Skin of body (tissue), 2 donors: Measurements from ENCODE around the gene SFTPD. TPM values are rescaled to one million over a fixed set of nuclear protein-coding genes. Genes with fewer than 3 reads are reported as not detected.
"Not testable (repeated sequence)": the region's sequence is repeated elsewhere in the genome, so short reads cannot be mapped to it uniquely, and the experiment has no call there.

Source experiments
- DNase-seq: peaks from one replicate; lab custom pipeline; 2025; lab: John Stamatoyannopoulos, UW
- total RNA-seq: library from RNA; depleted of rRNA; stranded (reverse); fragments of >200 nt; gene quantifications from one replicate; pipeline ENCODE4 v1.2.3, GENCODE V29; 2014

The SFTPD gene
- total RNA-seq, 1 donor from 2014 or later, result not detected

DNA sequence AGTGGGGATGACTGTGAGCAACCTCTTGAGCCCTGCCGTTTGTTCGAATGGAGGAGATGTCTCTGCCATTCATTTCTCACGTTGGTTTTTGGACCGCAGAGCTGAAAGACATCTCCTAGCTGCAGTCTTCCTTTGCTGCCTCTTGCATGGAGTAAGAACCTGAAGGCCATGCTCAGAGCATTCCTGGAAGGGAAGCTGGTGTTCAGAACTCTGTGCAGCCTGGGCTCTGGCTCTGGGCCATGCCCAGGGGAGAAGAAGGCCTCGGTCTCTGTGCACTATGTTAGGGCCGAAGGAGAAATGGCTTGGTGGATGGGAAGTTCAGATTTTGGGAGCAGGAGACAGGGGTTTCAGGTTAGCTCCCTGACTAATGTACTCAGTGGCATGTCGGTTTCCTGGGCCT is 22.9 kb downstream of the SFTPD start:
- no peak for DNase-seq

DNA sequence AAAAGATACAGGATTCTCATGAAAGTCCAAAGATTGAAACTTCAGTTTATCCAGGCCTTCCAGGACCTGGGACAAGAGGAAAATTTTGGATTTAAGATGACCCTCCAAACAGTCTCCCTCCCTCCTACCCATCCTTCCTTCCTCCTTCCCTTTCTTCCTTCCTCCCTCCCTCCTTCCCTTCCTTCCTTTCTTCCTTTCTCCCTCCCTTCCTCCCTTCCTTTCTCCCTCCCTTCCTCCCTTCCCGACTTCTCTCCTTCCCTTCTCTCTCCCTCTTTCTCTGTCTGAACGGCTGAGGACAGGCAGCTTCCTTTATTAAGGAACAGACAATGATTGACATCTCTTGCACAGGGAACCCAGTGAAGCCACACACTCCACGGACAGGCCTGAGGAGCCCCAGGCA is 23.3 kb downstream of the SFTPD start:
- DNase-seq, result no peak

DNA sequence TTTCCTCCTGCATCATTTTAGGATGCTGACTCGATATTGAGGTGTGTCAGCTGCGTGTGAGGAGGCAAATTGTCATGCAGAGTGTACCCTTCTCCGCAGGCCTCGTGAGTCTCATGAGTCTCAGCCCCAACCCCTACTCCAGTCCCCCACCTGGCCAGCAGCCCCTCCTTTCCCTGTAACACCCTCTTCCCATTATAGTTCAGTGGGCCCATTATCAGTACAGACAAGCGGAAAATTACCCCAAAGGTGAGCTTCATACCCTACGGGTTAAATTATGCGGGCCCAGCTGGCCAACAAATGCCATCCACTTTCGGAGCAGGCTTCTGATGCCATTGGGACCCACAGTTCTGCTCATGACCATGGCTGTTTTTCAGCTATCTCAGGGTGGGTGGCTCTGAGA is 25.2 kb downstream of the SFTPD start:
- DNase-seq, result no peak

DNA sequence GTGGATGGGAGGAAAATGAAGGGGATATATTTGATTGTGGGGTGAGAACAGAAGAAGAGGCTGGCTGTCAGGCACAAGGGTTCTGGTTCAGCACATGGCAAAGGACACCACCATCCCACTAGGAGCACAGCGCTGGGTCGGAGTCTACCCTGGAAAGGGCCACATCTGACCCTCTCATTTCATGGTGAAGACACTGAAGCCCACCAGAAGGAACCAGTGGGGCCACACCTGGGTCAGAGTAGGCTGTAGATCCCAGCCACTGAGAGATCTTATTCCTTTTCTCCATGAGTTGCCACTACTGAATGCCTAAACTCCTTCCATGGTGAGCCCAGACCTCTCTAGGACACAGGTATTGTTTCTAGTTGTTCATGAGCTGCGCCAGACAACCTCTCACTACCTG is 25.8 kb downstream of the SFTPD start:
- DNase-seq, result no peak

DNA sequence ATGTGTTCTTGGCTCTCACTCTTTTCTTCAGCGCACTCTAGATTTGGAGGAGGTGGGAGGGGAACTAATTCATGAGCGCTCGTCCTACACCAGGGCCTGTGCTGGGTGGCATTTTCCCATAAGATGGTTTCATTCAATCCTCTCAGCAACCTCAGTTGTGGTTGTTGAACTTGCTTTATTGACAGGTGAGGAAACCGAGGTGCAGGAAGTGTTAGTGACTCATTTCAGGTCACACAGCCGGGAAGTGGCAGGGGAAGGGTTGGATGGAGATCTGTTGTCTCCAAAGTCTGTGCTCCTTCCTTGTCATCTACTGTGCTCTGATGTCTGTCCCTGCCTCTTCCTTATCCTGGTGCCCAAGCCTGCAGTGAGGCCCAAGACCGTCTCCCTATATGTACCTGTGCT is 26.9 kb downstream of the SFTPD start:
- not testable (repeated sequence) for DNase-seq

DNA sequence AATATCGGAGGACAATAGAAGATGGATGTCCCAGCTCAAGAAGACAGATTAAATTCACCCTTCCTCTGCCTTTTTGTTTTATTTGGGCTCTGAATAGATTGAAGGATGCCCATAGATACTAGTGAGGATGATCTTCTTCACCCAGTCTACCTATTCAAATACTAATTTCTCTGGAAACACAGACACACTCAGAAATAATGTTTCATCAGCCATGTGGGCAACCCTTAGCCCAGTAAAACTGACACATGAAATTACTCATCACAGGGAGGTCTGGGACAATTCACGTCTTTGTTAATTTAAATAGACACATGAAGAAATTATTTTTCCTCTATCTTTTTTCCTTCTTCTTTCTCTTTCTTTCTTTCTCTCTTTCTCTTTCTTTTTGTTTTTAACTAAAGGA is 33.1 kb downstream of the SFTPD start:
- not testable (repeated sequence) for DNase-seq

DNA sequence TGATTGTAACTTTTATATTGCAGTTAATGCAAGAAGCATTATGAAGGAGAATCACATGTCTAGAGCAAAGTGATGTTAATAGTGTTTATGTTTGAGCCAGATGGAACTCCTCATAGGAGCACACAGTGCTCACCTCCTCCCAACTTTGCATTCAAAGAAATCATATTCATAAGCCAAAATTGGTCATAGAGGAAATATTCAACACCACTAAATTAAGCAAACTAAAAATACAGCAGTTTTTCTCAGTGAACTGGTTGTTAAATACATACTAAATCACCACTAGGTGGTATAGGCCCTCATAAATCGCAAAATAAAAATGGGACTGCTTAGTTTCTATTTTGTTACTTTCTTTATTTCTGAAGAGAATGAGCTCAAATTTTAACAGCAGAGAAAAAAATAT is 34.4 kb downstream of the SFTPD start:
- DNase-seq, result not testable (repeated sequence)

DNA sequence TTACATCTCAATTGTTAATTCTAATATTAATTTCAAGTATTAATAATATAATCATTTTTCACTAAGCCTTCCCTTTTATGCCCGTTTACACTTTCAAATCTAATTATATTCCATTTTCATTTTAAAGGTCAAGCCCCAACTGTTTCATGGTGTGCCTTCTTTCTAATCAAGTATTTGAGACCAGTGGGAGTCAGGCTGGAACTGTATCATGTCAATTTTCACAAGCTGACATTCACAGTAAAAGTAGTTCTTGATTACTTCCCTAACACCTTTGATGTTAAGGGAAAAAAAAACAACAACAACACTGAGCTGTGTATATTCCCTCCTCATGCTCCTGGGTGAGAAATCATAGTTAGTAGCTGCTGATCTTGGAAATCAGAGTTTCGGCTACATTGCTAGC is 38.1 kb downstream of the SFTPD start:
- no peak for DNase-seq

DNA sequence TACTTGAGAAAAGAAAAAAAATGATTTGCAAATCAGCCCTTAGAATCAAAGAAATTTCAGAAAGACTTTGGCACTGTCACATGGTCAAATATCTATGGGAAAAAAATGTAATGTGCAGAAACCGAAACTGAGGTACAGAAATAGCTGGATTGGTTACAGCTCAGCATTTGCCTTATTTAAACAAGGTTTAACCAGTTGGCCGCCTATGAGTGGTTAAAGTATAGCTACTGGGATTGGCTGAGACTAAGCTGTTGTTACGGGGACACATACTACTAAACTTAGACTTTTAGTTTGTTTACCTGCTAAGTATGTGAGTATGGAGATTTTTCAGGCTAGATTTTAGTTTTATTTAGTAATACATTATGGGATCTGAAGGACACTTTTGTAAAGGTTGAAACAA is 38.6 kb downstream of the SFTPD start:
- DNase-seq, result no peak

DNA sequence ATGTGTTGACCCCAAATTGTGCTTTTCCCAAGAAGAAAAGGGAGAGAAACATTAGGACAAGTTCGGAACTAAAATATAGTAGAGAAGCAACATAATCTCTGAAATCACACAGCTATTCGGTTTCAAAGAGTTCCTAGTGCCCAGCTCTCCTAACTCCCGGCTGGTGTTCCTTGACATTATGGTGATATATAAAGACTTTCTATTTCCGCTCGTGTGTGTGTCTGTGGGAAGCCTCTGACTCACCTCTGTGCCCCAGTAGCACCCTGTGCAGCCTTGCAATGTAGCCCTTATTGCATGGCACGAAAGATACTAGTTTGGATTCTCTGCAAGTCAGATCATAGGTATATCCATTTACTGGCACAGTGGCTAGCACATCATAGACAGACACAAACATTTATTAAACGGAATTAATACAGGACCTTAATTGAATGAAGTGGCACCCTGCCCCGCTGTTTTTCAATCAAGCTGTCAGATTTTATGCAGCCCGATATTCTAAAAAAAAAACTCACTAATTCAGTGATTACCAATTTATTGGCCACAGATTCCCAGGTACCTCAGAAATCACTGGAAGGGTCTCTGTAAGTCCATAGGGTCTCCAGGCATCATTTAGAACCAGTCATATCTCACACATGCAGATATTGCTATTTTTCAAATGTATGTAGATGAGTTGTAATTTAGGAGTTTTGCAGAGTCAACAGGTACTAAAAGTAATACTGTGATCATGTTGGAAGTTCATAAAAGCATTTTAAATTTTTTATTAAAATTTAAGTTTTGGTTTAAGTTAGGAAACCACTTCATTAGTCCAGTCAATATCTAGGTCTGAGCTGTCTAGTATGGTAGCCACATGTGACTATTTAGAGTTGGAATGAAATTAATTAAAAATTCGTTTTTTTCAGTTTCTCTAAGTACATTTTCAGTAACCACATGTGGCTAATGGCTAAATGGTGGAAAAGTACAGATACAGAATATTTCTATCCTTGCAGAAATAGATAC is 43.3 kb downstream of the SFTPD start:
- no peak for DNase-seq

DNA sequence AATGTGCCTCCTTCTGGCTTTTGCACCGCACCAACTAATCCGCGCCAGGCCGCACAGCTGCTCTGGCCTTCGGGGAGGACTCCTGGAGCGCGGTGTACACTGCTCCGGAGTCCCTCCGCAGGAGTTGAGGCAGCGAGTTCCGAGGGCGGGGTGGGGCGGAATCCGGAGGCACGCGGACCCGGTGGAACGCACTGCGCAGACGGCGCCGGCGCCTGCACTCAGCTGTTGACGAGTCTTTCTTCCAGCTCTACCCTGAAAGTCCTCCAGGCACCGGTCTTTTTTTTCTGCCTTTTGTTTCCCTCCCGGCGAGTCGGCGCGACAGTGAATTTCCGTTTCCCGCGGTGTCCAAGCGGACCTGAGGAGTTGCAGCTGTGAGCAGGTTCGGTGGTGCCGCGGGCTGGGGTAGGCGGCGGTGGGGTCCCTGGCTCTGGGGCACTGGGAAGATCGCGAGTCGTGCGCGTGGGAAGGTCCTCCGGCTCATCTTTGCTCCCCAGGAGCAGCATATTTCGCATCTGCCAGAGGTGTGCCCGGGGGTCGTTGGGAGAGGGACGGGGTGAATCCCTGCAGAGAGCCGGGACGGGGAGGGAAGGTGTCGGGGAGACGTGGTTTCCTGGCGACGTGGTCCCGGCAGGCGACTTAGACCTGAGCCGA is 44.1 kb downstream of the SFTPD start:
- peak; percentile 38 for DNase-seq

DNA sequence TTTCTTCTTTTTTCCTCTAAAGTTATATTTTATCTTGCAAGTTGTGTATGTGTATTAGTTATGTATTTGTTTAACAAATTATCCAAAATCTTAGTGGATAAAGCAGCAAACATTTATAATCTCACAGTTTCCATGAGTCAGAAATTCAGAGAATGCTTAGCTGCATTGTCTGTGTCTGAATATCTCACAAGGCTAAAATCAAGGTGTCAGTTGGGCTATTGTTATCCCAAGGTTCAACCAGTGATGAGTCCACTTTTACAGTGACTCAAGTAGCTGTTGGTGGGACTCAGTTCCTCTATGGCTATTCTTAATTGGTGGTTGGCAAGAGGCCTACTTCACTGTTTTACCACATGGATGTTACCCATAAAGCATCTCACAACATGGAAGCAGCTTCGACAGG is 47.3 kb downstream of the SFTPD start:
- not testable (repeated sequence) for DNase-seq

DNA sequence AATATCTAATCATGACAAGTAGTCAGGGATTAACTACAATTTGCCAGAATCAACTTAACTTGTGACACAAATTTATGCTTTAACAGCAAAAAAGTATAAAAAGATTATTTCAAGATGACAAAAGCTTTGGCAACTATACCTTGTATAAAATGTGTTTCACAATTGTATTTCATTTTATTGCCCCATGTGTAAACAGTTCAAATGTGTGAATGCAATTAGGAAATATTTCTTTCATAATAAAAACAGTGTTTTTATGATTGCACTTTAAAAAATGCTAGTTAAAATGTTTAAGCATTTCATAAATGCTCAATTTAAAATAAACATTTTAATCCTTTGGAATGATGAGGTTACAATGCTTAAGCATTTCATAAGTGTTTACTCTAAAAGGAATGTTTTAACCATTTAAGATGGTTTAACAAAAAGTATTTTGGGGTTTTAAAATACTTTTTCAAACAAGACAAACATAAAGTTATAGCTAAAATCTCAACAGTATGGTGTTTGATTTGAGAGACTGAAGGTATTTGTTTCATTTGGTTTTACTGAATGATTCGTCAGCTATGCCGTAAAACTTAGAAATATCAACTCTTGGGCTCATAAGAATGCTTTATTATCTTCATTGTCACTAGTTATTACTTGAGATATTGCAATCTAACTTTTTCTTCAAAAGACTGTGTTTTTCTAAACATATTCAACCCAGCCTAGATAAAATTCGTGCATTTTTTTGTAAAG is 50.1 kb downstream of the SFTPD start:
- no peak for DNase-seq

DNA sequence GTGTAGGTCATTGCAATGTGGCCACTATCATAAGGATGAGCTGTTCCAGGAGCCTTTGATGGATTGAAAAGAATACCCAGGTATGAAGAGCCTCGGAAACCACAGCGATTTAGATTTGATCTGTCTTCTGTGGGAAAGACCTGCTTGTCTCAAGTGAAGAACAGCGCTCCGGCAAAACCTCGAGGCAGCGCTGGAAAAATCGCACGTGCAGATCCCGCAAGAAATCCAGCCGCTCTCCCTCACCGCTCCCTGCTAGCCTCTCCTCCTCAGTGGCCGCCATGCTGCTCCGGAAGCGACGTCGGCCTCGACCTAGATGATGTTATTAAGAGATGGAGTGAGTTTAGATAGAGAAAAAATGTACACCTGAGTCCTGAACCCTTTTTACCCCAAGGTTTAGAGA is 56.0 kb downstream of the SFTPD start:
- DNase-seq, result not testable (repeated sequence)

DNA sequence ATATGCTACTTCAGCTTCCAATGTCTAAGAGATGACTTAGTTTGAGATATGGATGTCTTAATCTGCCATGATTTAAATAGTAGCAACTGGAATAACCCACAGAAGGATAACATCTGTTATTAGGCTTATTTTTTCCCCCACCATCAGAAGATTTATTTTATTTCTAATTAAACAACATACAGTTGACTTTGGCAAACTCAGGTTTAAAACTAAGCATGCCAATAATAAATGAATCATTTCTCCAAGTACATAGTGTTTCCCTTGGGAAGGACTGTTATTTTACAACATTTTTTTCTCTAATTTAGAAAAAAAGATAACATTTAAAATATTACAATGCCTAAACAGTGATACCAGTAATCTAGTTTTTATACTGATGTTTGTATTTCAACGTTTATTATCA is 58.4 kb downstream of the SFTPD start:
- no peak for DNase-seq

DNA sequence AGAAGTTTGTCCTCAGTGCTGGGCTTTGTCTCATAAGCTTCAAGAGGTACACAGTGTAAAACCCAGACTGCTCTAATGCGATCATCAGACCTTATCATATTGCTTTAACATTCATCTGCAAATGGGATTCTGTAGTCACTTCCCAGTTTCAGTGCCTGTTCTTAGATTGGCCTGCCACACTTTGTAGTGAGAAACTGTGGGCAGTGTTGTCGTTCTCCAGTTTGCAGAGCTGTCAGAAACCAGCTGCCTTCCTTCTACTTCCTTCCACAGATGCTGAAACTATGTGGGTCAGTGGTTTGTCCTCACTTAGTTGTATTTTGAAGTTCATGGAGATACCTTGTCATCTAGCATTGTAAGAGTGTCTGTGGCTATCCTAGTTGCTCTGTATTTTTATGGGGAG is 59.9 kb downstream of the SFTPD start:
- DNase-seq, result not testable (repeated sequence)

Other genes starting within 250 kb of the SFTPD start
- gene NUTM2B, start 245.9 kb downstream of the SFTPD start, total RNA-seq, result 0.30 TPM
- gene NUTM2E, start 122.4 kb downstream of the SFTPD start, total RNA-seq, result 0.20 TPM
- 23.6 TPM for gene TMEM254, start 129.6 kb upstream of the SFTPD start, total RNA-seq
- gene PLAC9, start 183.6 kb upstream of the SFTPD start, total RNA-seq, result 40.2 TPM